ENCODE data around the gene CLDN24. TPM values are rescaled to one million over a fixed set of nuclear protein-coding genes. Genes with fewer than 3 reads are reported as not detected.

Gene CLDN24
- total RNA-seq, 1 donor, result not detected

- H3K27me3 ChIP-seq (ENCODE audit: insufficient read depth, low read length), result no peaks in the 10 kb centered on the region
- no peak overlapping the region for H3K4me3 ChIP-seq (ENCODE audit: low read length)
- no peaks in the 10 kb centered on the region for H3K9me3 ChIP-seq (ENCODE audit: low read depth, low read length)
- H3K4me1 ChIP-seq (ENCODE audit: insufficient read depth, low read length), result no peaks in the 10 kb centered on the region
Measured at GRCh38 chr4:183288955-183289354, 33.3 kb downstream of the CLDN24 start.

GRCh38 chr4:183287677-183288076 is 34.5 kb downstream of the CLDN24 start:
- H3K27me3 ChIP-seq (ENCODE audit: insufficient read depth, low read length), result no peaks in the 10 kb centered on the region
- no peaks in the 10 kb centered on the region for H3K9me3 ChIP-seq (ENCODE audit: low read depth, low read length)
- no peaks in the 10 kb centered on the region for H3K4me1 ChIP-seq (ENCODE audit: insufficient read depth, low read length)
- no peak overlapping the region for H3K4me3 ChIP-seq (ENCODE audit: low read length)

- Histone ChIP-seq H3K4me1 (ENCODE audit: insufficient read depth, low read length) (no peaks in the 10 kb centered on the region), H3K9me3 (ENCODE audit: low read depth, low read length) (no peaks in the 10 kb centered on the region)
Measured at GRCh38 chr4:183287309-183287659, 34.9 kb downstream of the CLDN24 start.

GRCh38 chr4:183286590-183287308 is 35.5 kb downstream of the CLDN24 start:
- Histone ChIP-seq H3K4me3 (ENCODE audit: low read length) (no peak overlapping the region), H3K9me3 (ENCODE audit: low read depth, low read length) (no peaks in the 10 kb centered on the region), H3K4me1 (ENCODE audit: insufficient read depth, low read length) (no peaks in the 10 kb centered on the region), H3K27me3 (ENCODE audit: insufficient read depth, low read length) (no peaks in the 10 kb centered on the region)

More at GRCh38 chr4:183287309-183287659, 34.9 kb downstream of the CLDN24 start:
- Histone ChIP-seq H3K27me3 (ENCODE audit: insufficient read depth, low read length) (no peaks in the 10 kb centered on the region), H3K4me3 (ENCODE audit: low read length) (no peak overlapping the region)

GRCh38 chr4:183285886-183286285 is 36.3 kb downstream of the CLDN24 start:
- no peaks in the 10 kb centered on the region for H3K9me3 ChIP-seq (ENCODE audit: low read depth, low read length)
- no peaks in the 10 kb centered on the region for H3K27me3 ChIP-seq (ENCODE audit: insufficient read depth, low read length)
- no peak overlapping the region for H3K4me3 ChIP-seq (ENCODE audit: low read length)
- H3K4me1 ChIP-seq (ENCODE audit: insufficient read depth, low read length), result no peaks in the 10 kb centered on the region

- Histone ChIP-seq H3K9me3 (ENCODE audit: low read depth, low read length) (no peaks in the 10 kb centered on the region), H3K27me3 (ENCODE audit: insufficient read depth, low read length) (no peaks in the 10 kb centered on the region), H3K4me3 (ENCODE audit: low read length) (no peak overlapping the region), H3K4me1 (ENCODE audit: insufficient read depth, low read length) (no peaks in the 10 kb centered on the region)
Measured at GRCh38 chr4:183284965-183285364, 37.3 kb downstream of the CLDN24 start.

- Histone ChIP-seq H3K4me1 (ENCODE audit: insufficient read depth, low read length) (no peaks in the 10 kb centered on the region), H3K27me3 (ENCODE audit: insufficient read depth, low read length) (no peaks in the 10 kb centered on the region), H3K9me3 (ENCODE audit: low read depth, low read length) (no peaks in the 10 kb centered on the region), H3K4me3 (ENCODE audit: low read length) (no peak overlapping the region)
Measured at GRCh38 chr4:183284258-183284785, 37.9 kb downstream of the CLDN24 start.

GRCh38 chr4:183276106-183276505 is 46.1 kb downstream of the CLDN24 start:
- Histone ChIP-seq H3K9me3 (ENCODE audit: low read depth, low read length) (peaks cover 17% of the 10 kb centered on the region), H3K27me3 (ENCODE audit: insufficient read depth, low read length) (no peaks in the 10 kb centered on the region), H3K4me3 (ENCODE audit: low read length) (no peak overlapping the region)

GRCh38 chr4:183272384-183272783 is 49.8 kb downstream of the CLDN24 start:
- Histone ChIP-seq H3K27me3 (ENCODE audit: insufficient read depth, low read length) (no peaks in the 10 kb centered on the region), H3K4me1 (ENCODE audit: insufficient read depth, low read length) (no peaks in the 10 kb centered on the region), H3K9me3 (ENCODE audit: low read depth, low read length) (peaks cover 17% of the 10 kb centered on the region), H3K4me3 (ENCODE audit: low read length) (no peak overlapping the region)

More at GRCh38 chr4:183276106-183276505, 46.1 kb downstream of the CLDN24 start:
- no peaks in the 10 kb centered on the region for H3K4me1 ChIP-seq (ENCODE audit: insufficient read depth, low read length)

Other genes starting within 250 kb of the CLDN24 start
- gene WWC2, start 223.2 kb downstream of the CLDN24 start, total RNA-seq, result 4.3 TPM
- not detected for gene CLDN22, start 2.1 kb downstream of the CLDN24 start, total RNA-seq
- gene CDKN2AIP, start 122.2 kb upstream of the CLDN24 start, total RNA-seq, result 53.4 TPM
- gene ING2, start 182.6 kb upstream of the CLDN24 start, total RNA-seq, result 7.8 TPM